Small intestine (tissue), 7 donors: Measurements from ENCODE around the gene FCRL6. TPM values are rescaled to one million over a fixed set of nuclear protein-coding genes. Genes with fewer than 3 reads are reported as not detected.

ENCODE experiments used
- DNase-seq, 2 donors: peaks; one replicate each; pipeline versions ENCODE4 v3.0.0 to v3.0.0-alpha.2; 2013
- FAIRE-seq: peaks from 2 replicates; lab custom pipeline; 2012; peaks lifted over from hg19 to GRCh38; lab: Jason Lieb, UNC
- H3K27ac ChIP-seq, 3 donors: one replicate each; pipeline ENCODE4 v1.5.1; 2013; ENCODE audit warnings: low read length in 2 of 3, mild to moderate bottlenecking in 2 of 3, control low read depth in 1 of 3, inconsistent platforms in 1 of 3, low read depth in 1 of 3, moderate library complexity in 1 of 3
- H3K27me3 ChIP-seq, 3 donors: one replicate each; pipeline ENCODE4 v1.6.1; 2013; ENCODE audit warnings: low read length in 3 of 3, inconsistent platforms in 1 of 3; ENCODE audit not compliant: control insufficient read depth in 3 of 3, insufficient read depth in 3 of 3
- H3K36me3 ChIP-seq, 3 donors: one replicate each; pipeline ENCODE4 v1.6.1; 2013; ENCODE audit warnings: low read length in 3 of 3, inconsistent platforms in 1 of 3, low read depth in 1 of 3, mild to moderate bottlenecking in 1 of 3, moderate library complexity in 1 of 3; ENCODE audit not compliant: control insufficient read depth in 3 of 3, insufficient read depth in 2 of 3
- H3K4me1 ChIP-seq, 3 donors: one replicate each; pipeline ENCODE4 v1.6.1; 2013; ENCODE audit warnings: low read length in 2 of 3, inconsistent platforms in 1 of 3, low read depth in 1 of 3, mild to moderate bottlenecking in 1 of 3, moderate library complexity in 1 of 3; ENCODE audit not compliant: control insufficient read depth in 3 of 3, insufficient read depth in 2 of 3
- H3K4me3 ChIP-seq, 3 donors: one replicate each; pipeline ENCODE4 v1.5.1; 2013; ENCODE audit warnings: low read length in 3 of 3, control low read depth in 1 of 3, inconsistent platforms in 1 of 3, low read depth in 1 of 3, mild to moderate bottlenecking in 1 of 3, moderate library complexity in 1 of 3
- H3K9me3 ChIP-seq, 2 donors: one replicate each; pipeline ENCODE4 v1.6.1; 2013; ENCODE audit warnings: low read depth in 1 of 2, low read length in 1 of 2; ENCODE audit not compliant: control insufficient read depth in 2 of 2, insufficient read depth in 1 of 2
- WGBS, 3 donors: extraction: QIAGEN DNeasy Blood & Tissue Kit; methylation state at CpG; one replicate each; pipeline ENCODE4 v1.1.7; 2013; 5-methylcytosine and 5-hydroxymethylcytosine counted together
- polyA plus RNA-seq, 4 donors: library from polyadenylated mRNA; stranded (reverse) in 3 of 4; unstranded in 1 of 4; fragments of 200-250 nt in 3 of 4; fragments of 120-200 nt in 1 of 4; gene quantifications; one replicate each; pipeline versions ENCODE4 v1.2.1 to v1.2.3, GENCODE V29; 2013
- donor health status: healthy with polysubstance abuse.
- donor health status: control.
- donor health status: control.
- donor health status: Bipolar disorder and iron deficiency.
- donor health status: healthy.

The FCRL6 gene
- polyA plus RNA-seq, 4 donors, result 0.32 to 0.81 (median 0.40) TPM; not detected in 1

GRCh38 chr1:159835356-159835755, 33.2 kb downstream of the FCRL6 start:
- H3K9me3 ChIP-seq, result no peaks in the 10 kb centered on the region
- H3K4me3 ChIP-seq, result no peak overlapping the region
- no peak for FAIRE-seq
- no peak overlapping the region for H3K27ac ChIP-seq
- WGBS, 3 donors, result 67 to 78% (median 74%) methylated on average over 3 of the region's 3 CpGs
- peaks cover 0 to 13% (median 0%) of the 10 kb centered on the region in 3 donors for H3K36me3 ChIP-seq
- no peak for DNase-seq
- no peaks in the 10 kb centered on the region for H3K27me3 ChIP-seq
- H3K4me1 ChIP-seq, result no peaks in the 10 kb centered on the region

GRCh38 chr1:159835862-159836525, 33.8 kb downstream of the FCRL6 start:
- 84 to 86% (median 85%) methylated on average over 8 of the region's 8 CpGs for WGBS, 3 donors
- Histone ChIP-seq H3K27ac (no peak overlapping the region), H3K4me1 (no peaks in the 10 kb centered on the region), H3K36me3 (peaks cover 0 to 19% (median 0%) of the 10 kb centered on the region in 3 donors), H3K9me3 (no peaks in the 10 kb centered on the region), H3K27me3 (no peaks in the 10 kb centered on the region), H3K4me3 (no peak overlapping the region)
- FAIRE-seq, result no peak
- DNase-seq, result no peak

GRCh38 chr1:159838715-159839114, 36.6 kb downstream of the FCRL6 start:
- no peak for DNase-seq
- Histone ChIP-seq H3K27me3 (no peaks in the 10 kb centered on the region), H3K27ac (no peak overlapping the region), H3K4me3 (no peak overlapping the region), H3K36me3 (peaks cover 0 to 18% (median 0%) of the 10 kb centered on the region in 3 donors), H3K4me1 (no peaks in the 10 kb centered on the region), H3K9me3 (no peaks in the 10 kb centered on the region)
- 84 to 97% (median 85%) methylated on average over 1 of the region's 1 CpG for WGBS, 3 donors
- no peak for FAIRE-seq

GRCh38 chr1:159839116-159839849, 37.1 kb downstream of the FCRL6 start:
- FAIRE-seq (no peak), DNase-seq (no peak)
- Histone ChIP-seq H3K27me3 (no peaks in the 10 kb centered on the region), H3K27ac (no peak overlapping the region), H3K4me1 (no peaks in the 10 kb centered on the region), H3K36me3 (peaks cover 0 to 18% (median 0%) of the 10 kb centered on the region in 3 donors), H3K9me3 (no peaks in the 10 kb centered on the region), H3K4me3 (no peak overlapping the region)
- WGBS, 3 donors, result 86 to 96% (median 94%) methylated on average over 5 of the region's 5 CpGs

GRCh38 chr1:159841749-159842148, 39.6 kb downstream of the FCRL6 start:
- H3K4me1 ChIP-seq, result peaks cover 0 to 12% (median 3%) of the 10 kb centered on the region in 3 donors
- no peak for FAIRE-seq
- no peak overlapping the region for H3K27ac ChIP-seq
- H3K4me3 ChIP-seq, result no peak overlapping the region
- no peak for DNase-seq
- H3K9me3 ChIP-seq, result no peaks in the 10 kb centered on the region
- 82 to 98% (median 93%) methylated on average over 2 of the region's 2 CpGs for WGBS, 3 donors
- H3K27me3 ChIP-seq, result no peaks in the 10 kb centered on the region
- peaks cover 0 to 15% (median 0%) of the 10 kb centered on the region in 3 donors for H3K36me3 ChIP-seq

- FAIRE-seq (no peak), DNase-seq (no peak)
- Histone ChIP-seq H3K27me3 (no peaks in the 10 kb centered on the region), H3K4me1 (peaks cover 0 to 20% (median 3%) of the 10 kb centered on the region in 3 donors), H3K4me3 (no peak overlapping the region), H3K36me3 (peaks cover 0 to 12% (median 0%) of the 10 kb centered on the region in 3 donors), H3K27ac (no peak overlapping the region), H3K9me3 (no peaks in the 10 kb centered on the region)
- 59 to 82% (median 70%) methylated on average over 4 of the region's 4 CpGs for WGBS, 3 donors
Observed at GRCh38 chr1:159843459-159843858, 41.3 kb downstream of the FCRL6 start.

GRCh38 chr1:159845751-159846629, 43.8 kb downstream of the FCRL6 start:
- FAIRE-seq (no peak), DNase-seq (peak; percentile 84 to 94)
- H3K4me1 ChIP-seq, result peaks cover 0 to 20% (median 3%) of the 10 kb centered on the region in 3 donors
- 35 to 72% (median 58%) methylated on average over 13 of the region's 13 CpGs for WGBS, 3 donors
- peaks cover 0 to 1% (median 0%) of the 10 kb centered on the region in 3 donors for H3K36me3 ChIP-seq
- H3K27me3 ChIP-seq, result no peaks in the 10 kb centered on the region
- no peaks in the 10 kb centered on the region for H3K9me3 ChIP-seq
- H3K4me3 ChIP-seq, result no peak overlapping the region
- H3K27ac ChIP-seq, result peak overlapping the region in 1 of 3 donors; percentile 94

GRCh38 chr1:159847231-159847630, 45.1 kb downstream of the FCRL6 start:
- FAIRE-seq, result no peak
- 64 to 75% (median 66%) methylated on average over 4 of the region's 4 CpGs for WGBS, 3 donors
- peak overlapping the region in 1 of 3 donors; percentile 94 for H3K27ac ChIP-seq
- H3K4me1 ChIP-seq, result peaks cover 0 to 20% (median 3%) of the 10 kb centered on the region in 3 donors
- no peaks in the 10 kb centered on the region for H3K36me3 ChIP-seq
- H3K9me3 ChIP-seq, result no peaks in the 10 kb centered on the region
- no peak overlapping the region for H3K4me3 ChIP-seq
- no peak for DNase-seq
- H3K27me3 ChIP-seq, result no peaks in the 10 kb centered on the region
